ENCODE data around the gene DPY19L2.
A peak's percentile ranks its signal among the peaks of the same experiment; 100 is the strongest.
"Not testable (repeated sequence)": the region's sequence is repeated elsewhere in the genome, so short reads cannot be mapped to it uniquely, and the experiment has no call there.

Gene DPY19L2

DNA sequence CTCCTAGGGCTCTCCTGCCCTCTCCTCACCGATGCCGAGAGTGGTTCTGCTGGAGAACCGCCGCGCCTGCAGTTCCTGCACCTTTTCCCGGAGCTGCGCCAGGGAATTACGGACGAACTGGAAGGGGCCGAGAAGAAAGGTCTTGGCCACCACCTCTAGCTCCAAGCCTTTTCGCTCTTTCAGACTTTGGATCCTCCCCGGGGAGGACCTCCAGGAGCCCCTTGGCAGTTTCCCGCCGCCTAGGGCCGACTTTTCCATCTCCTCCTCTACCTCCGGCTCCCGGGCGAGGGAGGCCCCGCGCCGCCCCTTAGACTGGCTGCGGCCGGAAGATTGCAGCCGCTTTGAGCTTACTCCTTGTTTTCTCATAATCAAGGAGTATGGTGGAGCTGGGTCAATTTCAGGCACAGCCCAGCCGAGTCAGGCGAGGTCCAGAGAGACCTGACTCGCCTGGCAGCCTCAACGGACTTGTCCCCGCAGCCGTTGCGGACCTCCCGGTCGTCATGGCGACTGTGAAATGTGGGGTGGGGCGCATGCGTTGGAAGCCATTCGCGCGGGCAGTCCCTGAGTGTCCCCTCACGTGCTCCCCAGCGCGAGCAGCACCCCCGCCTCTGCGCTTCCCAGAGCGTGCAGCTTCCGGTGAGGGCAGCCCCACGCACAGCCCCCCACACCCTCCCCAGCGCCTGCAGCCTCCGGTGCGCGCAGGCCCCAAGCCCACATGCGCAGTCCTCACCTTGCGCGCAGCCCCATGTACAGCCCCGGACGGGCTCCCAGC, at the start of gene DPY19L2:
Gene DPY19L2, minus strand, starts transcription at position 466 of the 772 bp plus-strand sequence. Its CDS starts 100 bp downstream, at position 366.
- peak within 1 kb of the TSS; percentile 75 for H3K4me3 ChIP-seq (ENCODE audit: low read length)
- peak; percentile 54 for DNase-seq (ENCODE audit: low read depth)
- TF ChIP-seq, protein P1, sequence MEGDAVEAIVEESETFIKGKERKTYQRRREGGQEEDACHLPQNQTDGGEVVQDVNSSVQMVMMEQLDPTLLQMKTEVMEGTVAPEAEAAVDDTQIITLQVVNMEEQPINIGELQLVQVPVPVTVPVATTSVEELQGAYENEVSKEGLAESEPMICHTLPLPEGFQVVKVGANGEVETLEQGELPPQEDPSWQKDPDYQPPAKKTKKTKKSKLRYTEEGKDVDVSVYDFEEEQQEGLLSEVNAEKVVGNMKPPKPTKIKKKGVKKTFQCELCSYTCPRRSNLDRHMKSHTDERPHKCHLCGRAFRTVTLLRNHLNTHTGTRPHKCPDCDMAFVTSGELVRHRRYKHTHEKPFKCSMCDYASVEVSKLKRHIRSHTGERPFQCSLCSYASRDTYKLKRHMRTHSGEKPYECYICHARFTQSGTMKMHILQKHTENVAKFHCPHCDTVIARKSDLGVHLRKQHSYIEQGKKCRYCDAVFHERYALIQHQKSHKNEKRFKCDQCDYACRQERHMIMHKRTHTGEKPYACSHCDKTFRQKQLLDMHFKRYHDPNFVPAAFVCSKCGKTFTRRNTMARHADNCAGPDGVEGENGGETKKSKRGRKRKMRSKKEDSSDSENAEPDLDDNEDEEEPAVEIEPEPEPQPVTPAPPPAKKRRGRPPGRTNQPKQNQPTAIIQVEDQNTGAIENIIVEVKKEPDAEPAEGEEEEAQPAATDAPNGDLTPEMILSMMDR (conservative IDR thresholded peaks at IDR 0.05; ENCODE audit: low read length): no peak

DNA sequence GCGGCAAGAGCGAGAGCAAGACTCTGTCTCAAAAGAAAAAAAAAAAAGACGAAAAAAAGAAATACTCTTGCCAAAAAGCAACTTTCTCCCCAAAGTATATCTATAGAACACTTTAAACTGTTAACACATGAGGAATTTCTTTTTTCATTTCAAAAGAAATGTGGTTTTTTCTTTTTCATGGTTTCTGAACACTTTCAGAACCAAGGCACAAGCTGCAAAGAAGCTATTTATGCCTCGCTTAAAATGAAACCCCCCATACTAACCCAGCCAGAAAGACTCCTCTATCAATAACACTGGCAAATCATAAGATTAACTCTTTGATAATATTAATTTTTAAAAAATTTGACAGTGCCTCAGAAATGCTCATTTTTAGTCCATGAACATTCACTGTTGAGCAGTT, 48.6 kb upstream of the DPY19L2 start:
- H3K4me3 ChIP-seq (ENCODE audit: low read length); DNase-seq (ENCODE audit: low read depth): not testable (repeated sequence)

DNA sequence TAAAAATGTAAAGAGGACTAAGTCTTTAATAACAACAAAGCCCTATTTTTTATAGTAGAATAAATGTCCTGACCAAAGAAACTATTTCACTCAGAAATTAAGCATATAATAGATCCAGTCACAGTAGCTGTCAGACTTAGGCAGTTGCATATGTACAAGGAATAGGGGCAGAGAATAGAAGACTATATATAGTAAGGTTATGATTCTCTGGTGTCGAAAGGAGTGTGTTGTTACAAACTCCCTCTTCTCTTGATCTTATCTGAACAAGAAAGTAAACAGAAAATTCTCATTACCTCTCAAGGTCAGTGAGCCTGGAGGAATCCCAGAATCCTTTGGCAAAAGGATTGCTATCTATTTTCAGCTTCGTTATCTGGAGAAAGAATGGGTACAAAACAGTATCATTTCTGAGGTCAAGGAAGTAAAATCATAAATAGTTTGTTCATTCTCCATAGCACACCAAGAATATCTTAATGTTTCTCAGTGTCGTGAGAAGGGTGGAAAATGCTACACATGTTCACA, 46.9 kb upstream of the DPY19L2 start:
- not testable (repeated sequence) for DNase-seq (ENCODE audit: low read depth); H3K4me3 ChIP-seq (ENCODE audit: low read length)

DNA sequence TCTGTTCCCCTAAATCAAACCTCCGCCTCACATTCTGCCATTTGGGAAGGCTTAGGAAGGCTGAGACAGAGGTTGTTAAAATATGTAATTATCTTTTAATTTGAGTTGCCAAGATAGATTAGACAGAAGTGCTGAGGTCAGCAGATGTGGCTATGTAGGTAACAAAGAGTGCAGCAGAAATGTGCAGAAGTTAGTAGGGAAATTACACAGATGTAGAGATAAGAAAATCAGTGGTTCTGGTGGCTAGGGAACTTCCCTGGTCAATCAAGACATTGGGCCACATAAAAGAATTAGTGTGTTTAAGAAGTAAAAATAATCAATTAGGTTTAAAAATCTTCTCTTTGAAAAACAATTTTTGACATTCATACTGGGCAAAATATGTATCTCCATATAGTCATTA, 46.1 kb upstream of the DPY19L2 start:
- not testable (repeated sequence) for DNase-seq (ENCODE audit: low read depth); H3K4me3 ChIP-seq (ENCODE audit: low read length)

DNA sequence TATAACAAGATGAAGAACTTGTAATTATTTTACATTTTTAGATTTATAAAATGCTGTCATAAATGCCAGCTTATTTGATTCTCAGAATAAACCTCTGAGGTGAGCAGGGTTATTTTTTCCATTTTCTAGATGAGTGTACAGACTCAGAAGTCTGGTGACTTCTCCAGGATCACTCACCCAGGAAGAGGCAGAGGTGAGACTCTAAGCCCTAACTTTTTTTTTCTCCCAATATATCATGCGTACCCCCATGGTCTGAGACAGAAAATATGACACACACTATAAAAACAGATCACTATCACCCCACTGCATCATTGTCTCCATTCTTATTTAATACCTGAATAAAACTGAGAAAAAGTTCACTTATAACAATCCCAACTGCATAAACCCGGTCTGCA, 45.4 kb upstream of the DPY19L2 start:
- not testable (repeated sequence) for H3K4me3 ChIP-seq (ENCODE audit: low read length); DNase-seq (ENCODE audit: low read depth)

DNA sequence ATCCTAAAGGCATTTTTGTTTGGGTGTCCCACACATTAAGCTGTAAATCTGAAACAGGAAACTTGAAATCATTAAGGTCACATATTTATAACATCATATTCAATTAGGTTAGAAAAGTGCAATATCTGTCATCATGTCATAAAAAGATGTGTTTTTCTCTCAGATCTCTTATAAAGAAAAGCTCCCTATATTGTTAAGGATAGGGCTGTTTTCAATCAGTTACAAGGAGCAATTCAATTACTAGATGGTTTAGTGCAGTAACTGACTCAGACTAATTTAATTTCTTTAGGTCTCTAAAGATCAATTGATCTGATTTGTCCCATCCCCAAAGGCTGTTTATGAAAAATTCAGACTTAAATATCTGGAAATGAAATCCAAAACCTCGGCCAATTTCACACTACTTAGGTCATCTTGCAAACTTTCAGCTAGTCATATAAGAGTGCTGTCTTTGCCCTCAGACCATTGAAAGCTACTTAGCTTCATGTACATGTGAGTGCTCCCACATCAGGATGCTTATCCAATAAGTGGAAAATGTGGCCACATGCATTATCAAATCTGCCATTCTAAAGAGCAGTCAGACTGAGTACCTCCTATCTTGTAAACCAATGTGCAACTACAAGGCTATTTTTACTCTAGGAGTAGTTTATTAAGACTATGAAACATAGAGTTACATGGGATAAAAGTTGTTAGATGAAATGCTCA, 44.8 kb upstream of the DPY19L2 start:
- H3K4me3 ChIP-seq (ENCODE audit: low read length): not testable (repeated sequence)

DNA sequence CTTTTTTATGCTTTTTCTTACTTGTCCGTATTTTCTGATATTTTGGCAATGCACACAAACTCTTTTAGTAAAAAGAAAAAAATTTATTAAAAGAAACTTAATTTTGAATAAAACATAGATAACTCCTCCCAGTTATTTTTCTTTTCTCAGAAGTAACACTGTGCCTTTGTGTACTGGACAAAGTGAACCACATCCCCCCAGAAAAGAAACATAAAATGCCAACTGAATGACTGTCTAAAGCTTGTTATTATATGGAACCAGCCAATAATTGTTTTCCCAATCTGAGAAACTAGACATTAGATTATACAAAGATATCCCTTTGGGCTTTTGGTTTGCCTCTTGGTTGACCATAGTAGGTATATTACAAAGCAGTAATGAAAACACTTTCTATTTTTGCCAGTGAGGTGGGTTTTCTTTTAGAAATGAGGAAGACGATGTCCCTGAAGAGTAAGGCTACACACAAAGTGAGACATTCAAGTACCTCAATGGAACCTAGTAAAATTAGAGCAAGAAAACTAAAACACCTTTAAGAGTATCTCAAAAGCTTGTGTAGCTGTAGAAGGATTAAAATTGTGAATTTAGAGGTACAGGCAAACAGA, 44.2 kb upstream of the DPY19L2 start:
- not testable (repeated sequence) for DNase-seq (ENCODE audit: low read depth); H3K4me3 ChIP-seq (ENCODE audit: low read length)

More for the DNA sequence above, 44.8 kb upstream of the DPY19L2 start:
- DNase-seq (ENCODE audit: low read depth): not testable (repeated sequence)

DNA sequence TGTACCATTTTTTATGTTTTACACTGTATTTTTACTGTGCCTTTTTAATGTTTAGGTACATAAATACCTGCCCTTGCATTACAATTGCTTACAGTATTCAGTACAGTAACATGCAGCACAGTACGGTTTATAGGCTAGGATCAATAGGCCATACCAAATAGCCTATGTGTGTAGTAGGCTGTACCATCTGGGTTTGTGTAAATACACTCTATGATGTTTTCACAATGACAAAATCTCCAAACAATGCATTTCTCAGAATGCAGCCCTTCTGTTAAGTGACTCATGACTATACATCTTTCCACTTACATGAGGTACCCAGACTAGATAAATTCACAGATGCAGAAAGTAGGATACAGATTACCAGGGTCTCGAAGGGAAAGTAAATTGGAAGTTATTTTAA, 43.0 kb upstream of the DPY19L2 start:
- not testable (repeated sequence) for H3K4me3 ChIP-seq (ENCODE audit: low read length); DNase-seq (ENCODE audit: low read depth)

DNA sequence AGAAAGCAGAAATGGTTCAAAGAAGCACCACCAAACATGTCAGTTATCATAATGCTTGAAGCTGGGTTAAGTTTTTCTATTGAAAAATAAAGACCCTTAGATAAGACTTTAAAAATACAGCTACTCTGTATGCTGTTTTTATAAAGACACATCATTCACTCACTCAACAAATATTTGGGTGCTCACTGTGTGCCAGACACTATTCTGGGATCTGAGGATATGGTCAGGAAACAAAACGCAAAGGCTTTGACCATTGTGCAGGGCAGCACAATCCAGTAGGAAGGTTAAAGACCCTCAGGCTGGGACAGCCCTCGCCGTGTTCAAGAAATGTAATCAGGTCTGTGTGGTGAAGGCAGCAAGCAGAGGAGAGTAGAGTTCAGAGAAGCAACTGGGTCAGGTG, 38.0 kb upstream of the DPY19L2 start:
- TF ChIP-seq, protein P1 (conservative IDR thresholded peaks at IDR 0.05; ENCODE audit: low read length): no peak
- H3K4me3 ChIP-seq (ENCODE audit: low read length): no peak overlapping the region
- no peak for DNase-seq (ENCODE audit: low read depth)

DNA sequence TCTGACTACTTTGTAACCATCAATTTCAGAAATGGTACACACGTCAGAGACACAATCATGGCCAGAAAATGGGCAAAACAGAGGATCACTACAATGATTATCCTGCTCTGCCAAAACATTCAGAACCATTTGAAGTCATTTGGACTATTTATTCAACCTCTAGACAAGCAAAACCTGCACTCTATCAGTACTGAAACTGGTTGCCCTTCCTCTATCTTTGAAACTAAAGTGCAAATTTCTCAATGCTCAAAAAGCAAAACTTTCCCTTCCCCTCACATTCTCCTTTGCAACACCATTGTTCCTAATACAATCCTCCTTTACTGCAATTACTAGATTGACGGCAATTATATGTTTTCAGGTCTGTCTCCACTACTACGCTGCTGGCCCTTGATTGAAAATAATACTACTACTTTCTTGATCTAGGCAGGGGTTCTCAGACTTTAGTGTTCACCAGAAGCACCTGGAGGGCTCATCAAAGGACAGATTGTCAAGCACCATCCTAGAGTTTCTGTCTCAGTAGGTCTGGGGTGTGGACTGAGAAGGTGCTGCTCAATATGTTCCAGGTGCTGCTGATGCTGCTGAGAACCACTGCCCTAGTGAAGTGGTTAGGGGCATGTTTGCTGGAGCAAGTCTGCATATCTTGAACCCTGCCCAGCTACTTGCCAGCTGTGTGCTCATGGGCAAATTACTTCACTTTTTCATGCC, 31.5 kb upstream of the DPY19L2 start:
- not testable (repeated sequence) for H3K4me3 ChIP-seq (ENCODE audit: low read length); DNase-seq (ENCODE audit: low read depth)

DNA sequence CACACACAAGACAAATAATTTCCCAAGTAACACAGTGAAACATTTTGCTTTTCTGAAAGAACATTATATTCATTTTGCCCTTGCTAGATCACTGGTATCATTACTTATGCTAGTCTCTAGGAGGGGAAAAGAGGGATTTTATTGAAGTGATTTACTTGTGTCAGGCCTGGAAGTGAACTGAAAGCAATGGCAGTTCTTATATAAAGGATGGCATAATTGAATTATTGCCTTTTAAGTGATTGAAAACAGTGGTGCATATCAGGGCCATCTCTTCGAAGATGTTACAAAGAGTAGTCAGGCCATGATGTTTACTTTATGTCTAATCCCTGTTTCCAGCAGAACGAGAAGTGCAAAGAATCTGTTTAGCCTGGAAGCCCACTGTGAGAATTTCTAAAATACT, 30.7 kb upstream of the DPY19L2 start:
- not testable (repeated sequence) for DNase-seq (ENCODE audit: low read depth); H3K4me3 ChIP-seq (ENCODE audit: low read length)

DNA sequence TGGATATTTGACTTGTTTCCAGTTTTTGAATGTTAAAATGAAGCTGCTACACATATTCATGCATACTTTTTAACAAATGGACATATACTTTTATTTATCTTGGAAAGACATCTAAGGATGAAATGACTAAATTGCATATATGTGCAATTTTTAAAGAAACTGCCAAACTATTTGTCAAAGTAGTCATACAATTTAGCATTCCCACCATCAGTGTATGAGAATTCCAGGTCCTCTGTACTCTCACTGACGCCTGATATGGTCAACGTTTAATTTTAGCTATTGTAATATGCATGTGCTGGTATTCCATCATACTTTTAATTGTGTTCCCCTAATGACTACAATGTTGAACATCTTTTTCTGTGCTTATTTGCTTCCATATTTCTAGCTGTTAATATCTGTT, 22.5 kb upstream of the DPY19L2 start:
- DNase-seq (ENCODE audit: low read depth); H3K4me3 ChIP-seq (ENCODE audit: low read length): not testable (repeated sequence)

DNA sequence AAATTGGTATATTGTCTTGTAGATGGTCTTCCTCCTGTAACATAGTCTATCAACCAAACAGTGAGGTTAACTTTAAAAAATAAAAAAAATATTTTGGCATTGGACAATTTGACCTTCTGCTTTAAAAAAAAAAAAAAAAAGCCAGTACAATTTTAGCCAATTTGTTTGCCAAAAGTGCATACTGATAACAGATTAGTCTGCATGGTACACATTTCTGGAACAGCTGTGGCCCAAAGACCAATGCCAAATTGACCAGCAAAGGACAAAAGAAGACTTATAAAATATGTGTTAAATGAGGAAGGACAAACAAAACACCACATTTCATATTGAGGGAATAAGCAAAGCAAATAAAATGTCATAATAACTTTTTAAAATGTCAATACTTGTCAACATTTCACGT, 20.8 kb upstream of the DPY19L2 start:
- H3K4me3 ChIP-seq (ENCODE audit: low read length); DNase-seq (ENCODE audit: low read depth): not testable (repeated sequence)

DNA sequence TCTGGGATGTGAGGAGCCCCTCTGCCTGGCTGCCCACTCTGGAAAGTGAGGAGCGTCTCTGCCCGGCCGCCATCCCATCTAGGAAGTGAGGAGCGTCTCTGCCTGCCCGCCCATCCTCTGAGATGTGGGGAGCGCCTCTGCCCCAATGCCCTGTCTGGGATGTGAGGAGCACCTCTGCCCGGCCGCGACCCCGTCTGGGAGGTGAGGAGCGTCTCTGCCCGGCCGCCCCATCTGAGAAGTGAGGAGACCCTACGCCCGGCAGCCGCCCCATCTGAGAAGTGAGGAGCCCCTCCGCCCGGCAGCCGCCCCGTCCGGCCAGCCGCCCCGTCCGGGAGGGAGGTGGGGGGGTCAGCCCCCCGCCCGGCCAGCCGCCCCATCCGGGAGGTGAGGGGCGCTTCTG, 18.3 kb upstream of the DPY19L2 start:
- H3K4me3 ChIP-seq (ENCODE audit: low read length); DNase-seq (ENCODE audit: low read depth): not testable (repeated sequence)

DNA sequence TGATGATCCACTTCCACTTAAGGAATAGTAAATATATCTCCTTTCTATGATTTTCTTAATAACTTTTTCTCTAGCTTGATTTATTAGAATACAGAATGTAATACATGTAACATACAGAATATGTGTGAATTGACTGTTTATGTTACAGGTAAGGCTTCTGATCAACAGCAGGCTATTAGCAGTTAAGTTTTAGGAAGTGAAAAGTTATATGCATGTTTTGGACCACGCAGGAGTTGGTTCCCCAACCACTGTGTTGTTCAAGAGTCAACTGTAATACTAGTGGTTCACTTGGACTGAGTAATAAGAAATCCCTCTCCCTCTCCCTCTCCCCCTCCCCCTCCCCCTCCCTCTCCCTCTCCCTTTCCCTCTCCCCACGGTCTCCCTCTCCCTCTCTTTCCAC, 17.5 kb upstream of the DPY19L2 start:
- DNase-seq (ENCODE audit: low read depth); H3K4me3 ChIP-seq (ENCODE audit: low read length): not testable (repeated sequence)

DNA sequence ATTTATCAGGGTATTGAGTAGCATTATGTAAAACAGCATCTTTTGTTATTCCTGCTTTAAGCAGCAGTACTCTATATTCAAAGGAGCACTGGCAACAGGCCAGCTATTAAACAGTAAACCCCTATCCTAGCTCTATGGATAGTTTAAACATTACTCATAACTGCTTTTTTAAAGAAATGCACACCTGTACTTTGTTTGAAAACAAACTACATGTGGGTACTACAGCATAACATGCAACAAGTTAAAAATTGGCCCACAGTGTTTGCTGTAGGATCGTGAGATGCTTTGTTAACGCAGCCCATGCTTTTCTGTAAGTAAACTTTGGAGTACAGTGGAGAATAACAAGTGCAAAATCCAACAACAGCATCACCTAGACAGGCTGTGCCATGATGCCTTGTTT, 14.3 kb upstream of the DPY19L2 start:
- DNase-seq (ENCODE audit: low read depth): not testable (repeated sequence)

DNA sequence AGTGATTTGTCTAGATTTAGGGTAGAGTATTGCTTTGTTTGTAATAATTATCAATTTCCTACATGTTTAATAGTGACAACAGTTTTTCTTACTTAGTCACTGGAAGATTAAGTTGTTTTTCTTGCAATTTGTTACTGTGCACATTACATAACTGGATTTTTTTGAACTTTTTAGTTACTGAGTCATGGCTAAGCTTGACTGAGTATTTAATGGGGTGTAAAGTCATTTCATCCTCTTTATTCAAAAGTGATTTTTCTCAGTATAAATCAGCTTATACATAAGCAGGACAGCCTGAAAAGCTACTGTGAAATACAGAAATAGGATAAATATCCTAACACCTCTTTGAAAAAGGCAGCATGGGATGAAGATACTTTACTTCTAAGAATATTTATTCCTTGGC, 12.5 kb upstream of the DPY19L2 start:
- DNase-seq (ENCODE audit: low read depth): peak; percentile 33
- H3K4me3 ChIP-seq (ENCODE audit: low read length): not testable (repeated sequence)

More for the DNA sequence above, 14.3 kb upstream of the DPY19L2 start:
- not testable (repeated sequence) for H3K4me3 ChIP-seq (ENCODE audit: low read length)
